SK-N-SH (cell line): ENCODE results near the gene HES1.

Experiments used
- CTCF ChIP-seq: fragments of 200-600 bp; sonication (generic); IDR thresholded peaks from 2 replicates; pipeline ENCODE4 v1.6.1; 2017; ENCODE audit warnings: antibody characterized with exemption, mild to moderate bottlenecking, moderate library complexity
- EP300 ChIP-seq, 2 experiments: IDR thresholded peaks; 2 replicates each; pipeline versions ENCODE4 v1.4.0 to v1.6.1; 2012; ENCODE audit warnings: borderline replicate concordance in 1 of 2, low read depth in 1 of 2, low read length in 1 of 2
- EZH2phosphoT487 ChIP-seq: fragments of 200-600 bp; sonication (generic); IDR thresholded peaks from 2 replicates; pipeline ENCODE4 v1.6.1; 2017; ENCODE audit warnings: low read depth, mixed run types, mild to moderate bottlenecking, antibody characterized with exemption, moderate library complexity, borderline replicate concordance
- FOXM1 ChIP-seq: IDR thresholded peaks from 2 replicates; pipeline ENCODE4 v1.4.0; 2012; ENCODE audit warnings: low read depth, mild to moderate bottlenecking
- SIN3A ChIP-seq: IDR thresholded peaks from 2 replicates; pipeline ENCODE4 v1.6.1; 2012; ENCODE audit warnings: low read depth, mild to moderate bottlenecking, low read length, moderate library complexity, borderline replicate concordance
- USF1 ChIP-seq: IDR thresholded peaks from 2 replicates; pipeline ENCODE4 v1.4.0; 2012; ENCODE audit warnings: low read depth, borderline replicate concordance
- YY1 ChIP-seq: IDR thresholded peaks from 2 replicates; pipeline ENCODE4 v1.4.0; 2012; ENCODE audit warnings: low read depth, mild to moderate bottlenecking
- TF ChIP-seq, protein P1 (sequence below): IDR thresholded peaks from 2 replicates; pipeline ENCODE4 v1.6.1; 2012; ENCODE audit warnings: mild to moderate bottlenecking, low read depth, low read length, moderate library complexity

GRCh38 chr3:194107107-194107506 is 28.8 kb upstream of the HES1 start:
- no peak for TF ChIP-seq CTCF
- no peak for TF ChIP-seq FOXM1
- TF ChIP-seq EP300 (IDR thresholded peaks at IDR 0.05; ENCODE audit: borderline replicate concordance in 1 of 2, low read depth in 1 of 2, low read length in 1 of 2), result no peak
- TF ChIP-seq USF1, result no peak
- no peak for TF ChIP-seq EZH2phosphoT487
- TF ChIP-seq YY1, result no peak
- no peak for TF ChIP-seq SIN3A
- TF ChIP-seq, protein P1, sequence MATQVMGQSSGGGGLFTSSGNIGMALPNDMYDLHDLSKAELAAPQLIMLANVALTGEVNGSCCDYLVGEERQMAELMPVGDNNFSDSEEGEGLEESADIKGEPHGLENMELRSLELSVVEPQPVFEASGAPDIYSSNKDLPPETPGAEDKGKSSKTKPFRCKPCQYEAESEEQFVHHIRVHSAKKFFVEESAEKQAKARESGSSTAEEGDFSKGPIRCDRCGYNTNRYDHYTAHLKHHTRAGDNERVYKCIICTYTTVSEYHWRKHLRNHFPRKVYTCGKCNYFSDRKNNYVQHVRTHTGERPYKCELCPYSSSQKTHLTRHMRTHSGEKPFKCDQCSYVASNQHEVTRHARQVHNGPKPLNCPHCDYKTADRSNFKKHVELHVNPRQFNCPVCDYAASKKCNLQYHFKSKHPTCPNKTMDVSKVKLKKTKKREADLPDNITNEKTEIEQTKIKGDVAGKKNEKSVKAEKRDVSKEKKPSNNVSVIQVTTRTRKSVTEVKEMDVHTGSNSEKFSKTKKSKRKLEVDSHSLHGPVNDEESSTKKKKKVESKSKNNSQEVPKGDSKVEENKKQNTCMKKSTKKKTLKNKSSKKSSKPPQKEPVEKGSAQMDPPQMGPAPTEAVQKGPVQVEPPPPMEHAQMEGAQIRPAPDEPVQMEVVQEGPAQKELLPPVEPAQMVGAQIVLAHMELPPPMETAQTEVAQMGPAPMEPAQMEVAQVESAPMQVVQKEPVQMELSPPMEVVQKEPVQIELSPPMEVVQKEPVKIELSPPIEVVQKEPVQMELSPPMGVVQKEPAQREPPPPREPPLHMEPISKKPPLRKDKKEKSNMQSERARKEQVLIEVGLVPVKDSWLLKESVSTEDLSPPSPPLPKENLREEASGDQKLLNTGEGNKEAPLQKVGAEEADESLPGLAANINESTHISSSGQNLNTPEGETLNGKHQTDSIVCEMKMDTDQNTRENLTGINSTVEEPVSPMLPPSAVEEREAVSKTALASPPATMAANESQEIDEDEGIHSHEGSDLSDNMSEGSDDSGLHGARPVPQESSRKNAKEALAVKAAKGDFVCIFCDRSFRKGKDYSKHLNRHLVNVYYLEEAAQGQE, result no peak
